Measurements from ENCODE around the gene PKP3. TPM values are rescaled to one million over a fixed set of nuclear protein-coding genes. Genes with fewer than 3 reads are reported as not detected.

PKP3 gene
- polyA plus RNA-seq, 1 donor (not counting 4 experiments of a cell fraction or from before 2014, with no cell fraction given) = 125 TPM

DNA sequence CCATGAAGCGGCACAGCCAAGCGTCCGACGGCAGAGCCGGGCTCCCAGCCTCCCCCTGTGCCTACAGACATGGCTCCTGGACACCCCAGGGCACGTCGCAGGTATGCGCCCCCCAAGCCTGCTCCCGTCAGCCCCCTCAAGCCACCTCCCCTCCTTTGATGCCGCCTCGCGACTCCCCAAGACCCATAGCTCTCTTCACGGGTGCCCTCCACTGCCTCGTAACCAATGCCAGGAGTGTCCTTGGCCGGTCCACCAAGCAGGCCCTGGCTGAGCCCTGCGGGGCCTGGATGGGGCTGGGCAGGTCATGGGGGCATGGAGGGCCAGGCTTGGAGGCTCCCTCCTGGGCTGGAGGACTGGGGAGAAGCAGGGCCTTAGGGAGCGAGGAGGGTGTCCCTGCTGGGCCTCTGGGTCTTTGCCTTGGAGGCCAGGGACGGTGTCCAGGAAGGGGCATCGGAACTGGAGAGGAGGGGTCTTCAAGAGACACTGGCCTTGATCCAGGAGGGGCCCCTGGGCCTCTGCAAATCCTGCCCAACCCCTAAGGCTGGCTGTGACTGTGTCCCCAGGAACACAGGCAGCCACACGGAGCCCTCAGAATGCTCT is 38.6 kb downstream of the PKP3 start:
- dilution Hi-C loops (cut with MboI; ENCODE audit: extremely low pct_ligation_motif_present, low sequenced_read_pairs) = no loop called here
- TF ChIP-seq, protein P1, sequence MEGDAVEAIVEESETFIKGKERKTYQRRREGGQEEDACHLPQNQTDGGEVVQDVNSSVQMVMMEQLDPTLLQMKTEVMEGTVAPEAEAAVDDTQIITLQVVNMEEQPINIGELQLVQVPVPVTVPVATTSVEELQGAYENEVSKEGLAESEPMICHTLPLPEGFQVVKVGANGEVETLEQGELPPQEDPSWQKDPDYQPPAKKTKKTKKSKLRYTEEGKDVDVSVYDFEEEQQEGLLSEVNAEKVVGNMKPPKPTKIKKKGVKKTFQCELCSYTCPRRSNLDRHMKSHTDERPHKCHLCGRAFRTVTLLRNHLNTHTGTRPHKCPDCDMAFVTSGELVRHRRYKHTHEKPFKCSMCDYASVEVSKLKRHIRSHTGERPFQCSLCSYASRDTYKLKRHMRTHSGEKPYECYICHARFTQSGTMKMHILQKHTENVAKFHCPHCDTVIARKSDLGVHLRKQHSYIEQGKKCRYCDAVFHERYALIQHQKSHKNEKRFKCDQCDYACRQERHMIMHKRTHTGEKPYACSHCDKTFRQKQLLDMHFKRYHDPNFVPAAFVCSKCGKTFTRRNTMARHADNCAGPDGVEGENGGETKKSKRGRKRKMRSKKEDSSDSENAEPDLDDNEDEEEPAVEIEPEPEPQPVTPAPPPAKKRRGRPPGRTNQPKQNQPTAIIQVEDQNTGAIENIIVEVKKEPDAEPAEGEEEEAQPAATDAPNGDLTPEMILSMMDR (optimal IDR thresholded peaks at IDR 0.05 in 1 of 3, IDR thresholded peaks at IDR 0.05 in 1 of 3, conservative IDR thresholded peaks at IDR 0.05 in 1 of 3; ENCODE audit: extremely low read depth in 1 of 3, insufficient read depth in 2 of 3, low read length in 3 of 3) = no peak
- no peak for TF ChIP-seq EZH2 (IDR thresholded peaks at IDR 0.05; ENCODE audit: low read length)
- Histone ChIP-seq H3K4me3 (ENCODE audit: control insufficient read depth in 2 of 3, extremely low read depth in 1 of 3, insufficient read depth in 2 of 3, low read depth in 1 of 3, low read length in 3 of 3) (no peak overlapping the region), H3K4me2 (ENCODE audit: control insufficient read depth, extremely low read depth, insufficient read depth, low read depth, low read length) (no peak overlapping the region), H3K9me3 (ENCODE audit: control insufficient read depth, low read depth, low read length) (no peaks in the 10 kb centered on the region), H3K9me1 (ENCODE audit: control insufficient read depth, extremely low read depth, insufficient read depth, low read length) (no peaks in the 10 kb centered on the region), H3K36me3 (ENCODE audit: control insufficient read depth in 2 of 2, extremely low read depth in 1 of 2, insufficient read depth in 2 of 2, low read length in 2 of 2) (peaks cover 0 to 11% of the 10 kb centered on the region in 2 experiments), H3K4me1 (ENCODE audit: control insufficient read depth, extremely low read depth, insufficient read depth, low read length) (no peaks in the 10 kb centered on the region), H4K20me1 (ENCODE audit: control insufficient read depth, extremely low read depth, insufficient read depth, low read length) (no peaks in the 10 kb centered on the region), H2AFZ (ENCODE audit: control insufficient read depth, low read length) (no peak overlapping the region), H3K27me3 (ENCODE audit: control insufficient read depth, extremely low read depth, insufficient read depth, low read length) (no peaks in the 10 kb centered on the region), H3K79me2 (ENCODE audit: control insufficient read depth, insufficient read depth, low read length) (no peaks in the 10 kb centered on the region), H3K27ac (ENCODE audit: control insufficient read depth, insufficient read depth, low read length) (no peak overlapping the region), H3K9ac (ENCODE audit: control insufficient read depth, extremely low read depth, insufficient read depth, low read length) (no peak overlapping the region)
- DNase-seq (ENCODE audit: low read depth, low spot score) = no peak
- no peak for FAIRE-seq

GRCh38 chr11:433111-433510 is 39.1 kb downstream of the PKP3 start:
- dilution Hi-C loops (cut with MboI; ENCODE audit: extremely low pct_ligation_motif_present, low sequenced_read_pairs) = no loop called here
- no peak overlapping the region for H3K4me3 ChIP-seq (ENCODE audit: control insufficient read depth in 2 of 3, extremely low read depth in 1 of 3, insufficient read depth in 2 of 3, low read depth in 1 of 3, low read length in 3 of 3)
- no peak for FAIRE-seq
- no peaks in the 10 kb centered on the region for H3K79me2 ChIP-seq (ENCODE audit: control insufficient read depth, insufficient read depth, low read length)
- H3K27ac ChIP-seq (ENCODE audit: control insufficient read depth, insufficient read depth, low read length) = no peak overlapping the region
- H3K4me2 ChIP-seq (ENCODE audit: control insufficient read depth, extremely low read depth, insufficient read depth, low read depth, low read length) = no peak overlapping the region
- H4K20me1 ChIP-seq (ENCODE audit: control insufficient read depth, extremely low read depth, insufficient read depth, low read length) = no peaks in the 10 kb centered on the region
- no peak overlapping the region for H2AFZ ChIP-seq (ENCODE audit: control insufficient read depth, low read length)
- no peaks in the 10 kb centered on the region for H3K4me1 ChIP-seq (ENCODE audit: control insufficient read depth, extremely low read depth, insufficient read depth, low read length)
- peaks cover 0 to 9% of the 10 kb centered on the region in 2 experiments for H3K36me3 ChIP-seq (ENCODE audit: control insufficient read depth in 2 of 2, extremely low read depth in 1 of 2, insufficient read depth in 2 of 2, low read length in 2 of 2)
- TF ChIP-seq EZH2 (IDR thresholded peaks at IDR 0.05; ENCODE audit: low read length) = no peak
- TF ChIP-seq, protein P1 (optimal IDR thresholded peaks at IDR 0.05 in 1 of 3, IDR thresholded peaks at IDR 0.05 in 1 of 3, conservative IDR thresholded peaks at IDR 0.05 in 1 of 3; ENCODE audit: extremely low read depth in 1 of 3, insufficient read depth in 2 of 3, low read length in 3 of 3) = no peak
- H3K9me3 ChIP-seq (ENCODE audit: control insufficient read depth, low read depth, low read length) = no peaks in the 10 kb centered on the region
- H3K9me1 ChIP-seq (ENCODE audit: control insufficient read depth, extremely low read depth, insufficient read depth, low read length) = no peaks in the 10 kb centered on the region
- no peak for DNase-seq (ENCODE audit: low read depth, low spot score)
- no peaks in the 10 kb centered on the region for H3K27me3 ChIP-seq (ENCODE audit: control insufficient read depth, extremely low read depth, insufficient read depth, low read length)
- no peak overlapping the region for H3K9ac ChIP-seq (ENCODE audit: control insufficient read depth, extremely low read depth, insufficient read depth, low read length)
